Activated CD4-positive, CD25-positive, alpha-beta regulatory T cell treated with anti-CD3 and anti-CD28 coated beads, Interleukin-2, amount 50 U/mL, for 72 hours (primary cell): ENCODE measurements around the gene ZNF683.
"Not testable (repeated sequence)": the region's sequence is repeated elsewhere in the genome, so short reads cannot be mapped to it uniquely, and the experiment has no call there.

Experiments used
- DNase-seq: peaks from one replicate; pipeline ENCODE4 v3.0.0; 2021

ZNF683 gene

DNA sequence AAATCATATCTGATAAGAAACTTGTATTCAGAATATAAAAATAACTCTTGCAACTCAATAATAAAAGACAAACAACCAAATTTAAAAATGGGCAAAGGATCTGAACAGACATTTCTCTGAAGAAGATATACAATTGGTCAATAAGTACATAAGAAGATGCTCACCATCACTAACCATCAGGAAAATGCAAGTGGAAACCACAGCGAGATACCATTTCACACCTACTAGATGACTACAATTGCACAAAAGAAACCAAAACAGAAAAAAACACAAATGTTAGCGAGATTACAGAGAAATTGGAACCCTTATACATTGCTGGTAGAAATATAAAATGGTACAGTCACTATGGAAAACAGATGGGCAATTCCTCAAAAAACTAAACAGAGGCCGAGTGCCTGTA is 11.5 kb upstream of the ZNF683 start:
- no peak for DNase-seq

DNA sequence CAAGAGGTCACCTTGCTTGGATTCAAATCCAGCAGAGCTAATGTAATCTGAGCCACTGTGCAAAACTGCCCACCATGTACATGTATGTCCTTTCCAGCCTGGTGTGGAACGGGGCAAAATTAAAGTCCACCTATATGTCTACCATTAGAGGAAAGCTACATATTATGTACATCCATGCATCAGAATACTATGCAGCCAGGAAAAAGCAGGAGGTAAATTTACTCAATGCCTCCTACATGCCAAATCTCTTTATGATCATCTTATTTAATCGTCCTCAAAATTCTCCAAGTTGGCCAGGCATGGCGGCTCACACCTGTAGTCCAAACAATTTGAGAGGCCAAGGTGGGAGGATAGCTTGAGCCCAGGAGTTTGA is 6.3 kb upstream of the ZNF683 start:
- no peak for DNase-seq

DNA sequence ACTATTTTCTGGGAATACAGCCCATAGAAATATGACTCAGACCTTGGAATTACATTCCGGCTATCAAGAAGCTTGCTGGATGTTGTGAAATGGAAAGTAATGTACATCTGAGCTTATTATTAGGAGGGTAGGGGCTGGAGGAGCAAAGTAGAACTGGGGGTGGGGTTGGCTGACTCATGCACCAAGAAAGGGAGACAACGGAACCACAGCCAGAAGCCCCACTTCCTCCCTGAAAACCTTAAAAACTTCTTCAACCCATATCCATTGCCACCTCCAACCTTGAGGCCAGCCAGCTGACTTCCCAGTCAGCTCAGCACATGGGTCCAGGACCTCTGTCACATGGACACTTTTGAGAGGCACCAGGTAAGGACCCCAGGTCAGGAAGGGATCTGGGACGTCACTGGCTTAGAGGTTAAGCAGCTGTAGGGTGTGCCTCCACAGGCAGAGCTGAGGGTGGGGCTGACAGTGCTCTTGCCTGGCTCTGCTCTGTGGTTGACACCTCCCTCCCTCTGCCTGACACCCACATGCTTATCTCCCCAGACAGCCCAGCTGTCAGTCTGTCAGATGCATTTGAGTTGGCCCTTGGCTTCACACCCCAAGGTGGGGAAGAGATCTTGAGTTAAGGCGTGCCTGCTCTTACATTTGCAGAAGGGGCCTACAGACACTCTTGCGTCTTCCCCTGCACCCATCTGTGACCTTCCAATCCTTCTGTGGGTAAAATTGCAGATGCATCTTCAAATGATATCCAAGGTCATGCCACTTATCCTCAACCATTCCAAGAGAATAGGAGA is 5.7 kb upstream of the ZNF683 start:
- peak; percentile 61 for DNase-seq

DNA sequence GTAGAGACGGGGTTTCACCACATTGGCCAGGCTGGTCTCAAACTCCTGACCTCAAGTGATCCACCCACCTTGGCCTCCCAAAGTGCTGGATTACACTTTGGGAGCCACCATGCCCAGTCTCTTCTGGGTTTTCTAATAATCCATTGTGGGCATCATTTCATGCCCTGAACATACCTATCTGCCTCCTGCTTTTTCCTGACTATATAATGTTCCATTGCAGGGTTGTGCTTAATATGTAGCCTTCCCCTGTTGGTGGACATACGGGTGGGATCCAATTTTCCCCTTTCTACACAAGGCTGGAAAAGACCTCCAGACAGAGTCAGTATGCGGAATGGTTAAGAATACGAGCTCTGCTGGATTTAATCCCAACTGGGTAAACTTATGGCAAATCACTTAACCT is 3.5 kb upstream of the ZNF683 start:
- DNase-seq, result no peak

DNA sequence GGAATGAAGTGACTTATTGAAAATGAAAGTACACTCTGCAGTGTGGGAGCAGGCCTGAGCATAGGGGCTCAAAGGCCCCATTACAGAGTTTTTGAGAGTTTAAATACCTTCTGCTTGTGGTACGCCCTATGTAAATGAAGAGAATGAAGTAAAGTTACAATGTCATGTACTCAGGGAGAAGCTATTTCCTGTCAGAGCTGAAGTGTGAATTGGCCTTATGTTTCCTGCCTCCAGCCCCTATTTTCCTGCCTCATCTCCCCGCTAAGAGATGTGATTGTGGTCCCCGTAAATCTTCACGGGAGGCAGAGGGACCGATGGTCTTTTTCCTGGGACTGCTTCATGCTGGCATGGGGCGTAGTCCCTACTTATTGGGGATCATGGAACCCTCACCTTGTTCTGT is 2.5 kb upstream of the ZNF683 start:
- no peak for DNase-seq

DNA sequence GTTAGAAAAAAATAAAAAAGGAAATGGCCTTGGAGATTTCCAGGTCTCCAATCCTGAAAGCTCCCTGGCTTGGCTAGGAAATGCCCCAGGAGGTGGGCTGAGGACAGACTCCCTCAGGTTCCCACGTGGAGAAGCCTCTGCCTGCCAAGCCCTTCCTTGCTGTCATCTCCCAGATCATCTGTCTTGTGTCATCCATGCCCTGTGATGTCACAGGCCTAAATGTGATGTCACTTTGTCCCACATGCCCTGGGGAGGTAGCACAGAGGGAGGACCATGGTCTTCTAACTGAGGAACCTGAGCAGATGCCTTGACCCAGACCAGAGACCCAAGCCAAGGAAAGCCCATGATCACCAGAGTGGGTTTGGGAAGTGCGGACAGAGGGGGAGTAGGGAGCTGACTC is 1.8 kb upstream of the ZNF683 start:
- DNase-seq, result not testable (repeated sequence)

DNA sequence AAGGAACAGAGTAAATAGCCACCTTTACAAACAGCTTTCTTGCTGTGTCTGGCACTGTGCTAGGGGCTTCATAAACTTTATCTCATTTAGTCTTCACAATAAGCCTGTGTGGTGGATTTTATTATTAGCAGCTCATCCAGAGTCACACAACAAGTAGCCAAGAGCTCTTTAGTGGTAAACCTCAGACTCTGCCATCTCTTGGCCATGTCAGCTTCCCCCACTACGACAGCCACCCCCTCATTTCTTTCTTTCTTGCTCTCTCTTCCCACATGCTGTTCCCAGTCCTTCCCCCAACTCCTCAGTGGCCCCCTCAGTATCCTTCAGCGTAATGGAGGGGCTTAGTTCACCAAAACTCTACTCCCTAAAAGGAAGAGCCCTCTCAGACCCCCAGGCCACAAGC is 1.2 kb upstream of the ZNF683 start:
- no peak for DNase-seq

DNA sequence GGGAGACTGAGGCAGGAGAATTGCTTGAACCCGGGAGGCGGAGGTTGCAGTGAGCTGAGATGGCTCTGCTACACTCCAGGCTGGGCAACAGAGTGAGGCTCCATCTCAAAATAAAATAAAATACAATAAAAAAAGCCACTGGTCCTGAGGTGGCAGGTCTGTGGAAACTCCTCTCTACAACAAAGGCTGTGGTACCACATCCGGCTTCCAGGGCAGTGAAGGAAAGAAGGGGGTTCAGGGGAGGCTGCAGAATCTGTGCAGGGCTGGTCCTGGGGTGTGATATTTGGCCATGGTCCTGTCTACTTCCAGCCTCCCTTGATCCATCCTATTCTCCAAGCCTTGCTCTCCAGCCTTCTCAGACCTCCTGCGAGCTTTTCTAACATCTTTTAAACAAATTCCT is 731 bp upstream of the ZNF683 start:
- DNase-seq, result no peak

DNA sequence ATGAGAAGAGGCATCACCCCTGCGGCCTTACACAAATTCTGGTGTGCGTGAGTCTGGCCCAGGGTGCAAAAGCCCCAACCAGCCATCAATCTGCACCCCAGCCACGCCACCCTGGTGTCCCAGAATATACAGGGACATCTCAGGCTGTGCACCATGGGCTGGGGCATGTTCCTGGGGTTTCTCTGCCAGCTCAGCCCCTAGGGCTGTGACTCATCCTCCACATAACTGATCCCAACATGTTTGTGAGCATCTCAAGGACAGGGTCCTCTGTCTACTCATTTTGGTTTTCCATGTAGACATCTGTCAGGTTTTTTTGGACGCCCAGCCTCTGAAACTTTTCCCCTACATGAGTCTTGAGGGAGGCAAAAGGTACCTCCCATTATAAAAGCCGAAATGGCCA is 511 bp downstream of the ZNF683 start:
- no peak for DNase-seq

DNA sequence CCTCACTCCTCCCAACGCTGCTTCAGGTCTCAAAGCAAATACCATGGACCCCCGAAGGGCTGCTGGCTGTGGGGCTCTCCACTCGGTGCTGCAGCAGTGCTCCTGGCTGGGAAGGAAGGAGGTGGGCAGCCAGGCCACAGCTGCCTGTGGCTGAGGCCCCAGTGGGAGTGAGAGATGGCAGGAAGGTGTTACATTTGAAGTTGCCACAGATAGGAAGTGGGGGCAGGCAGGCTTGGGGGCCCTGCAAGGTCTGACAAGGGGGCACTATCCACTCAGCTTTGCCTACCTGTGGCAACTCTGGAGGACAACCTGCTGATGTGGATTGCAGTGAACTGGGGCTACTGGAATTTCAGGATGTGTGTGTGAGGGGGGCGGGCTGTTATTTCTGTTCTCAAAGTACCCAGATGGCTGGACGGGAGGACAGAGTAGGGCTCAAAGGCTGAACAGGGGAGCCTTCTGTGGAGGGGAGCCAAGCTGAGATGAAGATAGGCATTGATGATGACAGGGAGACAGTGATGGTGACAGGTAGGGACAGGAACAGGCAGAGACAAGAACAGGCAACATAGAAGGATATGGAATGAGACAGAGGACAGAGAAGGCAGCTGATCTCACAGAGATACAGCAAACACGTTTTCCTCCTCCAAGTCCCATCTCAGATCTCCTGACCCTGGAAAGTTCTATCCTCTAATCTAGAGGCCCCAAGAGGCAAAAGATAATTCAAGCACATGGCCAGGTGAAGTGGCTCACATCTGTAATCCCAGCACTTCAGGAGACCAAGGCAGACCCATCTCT is 1.8 kb downstream of the ZNF683 start:
- no peak for DNase-seq

DNA sequence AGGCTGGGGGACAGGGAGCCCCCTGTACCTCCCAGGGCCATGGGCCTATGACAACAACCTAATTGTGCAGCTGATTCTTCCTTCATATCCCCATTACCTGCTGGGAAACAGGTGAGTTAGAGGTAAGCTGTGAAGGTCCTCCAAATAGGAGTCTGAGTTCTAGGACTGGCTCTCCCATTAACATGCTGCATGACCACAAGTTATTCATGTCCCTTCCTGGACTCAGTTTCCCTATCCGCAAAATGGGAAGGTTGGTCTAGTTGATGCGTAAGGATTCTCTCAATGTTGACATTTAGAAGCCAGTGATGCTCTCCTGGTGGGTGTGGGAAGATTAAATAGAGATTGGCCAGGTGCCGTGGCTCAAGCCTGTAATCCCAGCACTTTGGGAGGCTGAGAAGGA is 4.1 kb downstream of the ZNF683 start:
- DNase-seq, result no peak

DNA sequence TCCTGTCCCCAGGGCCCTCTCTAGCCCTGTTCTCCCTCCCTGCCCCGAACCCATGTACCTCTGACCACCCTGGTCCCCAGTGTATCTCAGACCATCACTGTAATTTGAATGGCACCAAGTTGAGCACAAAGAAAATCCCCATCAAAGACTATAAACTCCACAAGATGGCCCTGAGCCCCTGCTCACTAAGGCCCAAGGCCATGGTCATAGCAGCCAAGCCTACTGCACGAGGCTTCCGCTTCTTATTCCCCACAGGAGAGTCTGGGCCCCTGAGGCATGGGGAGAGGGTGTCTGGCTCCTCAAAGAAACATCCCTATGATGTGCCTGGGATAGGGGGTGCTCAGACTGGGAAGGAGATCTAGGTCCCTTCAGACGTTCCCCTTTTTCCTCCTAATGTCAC is 4.5 kb downstream of the ZNF683 start:
- DNase-seq, result no peak

DNA sequence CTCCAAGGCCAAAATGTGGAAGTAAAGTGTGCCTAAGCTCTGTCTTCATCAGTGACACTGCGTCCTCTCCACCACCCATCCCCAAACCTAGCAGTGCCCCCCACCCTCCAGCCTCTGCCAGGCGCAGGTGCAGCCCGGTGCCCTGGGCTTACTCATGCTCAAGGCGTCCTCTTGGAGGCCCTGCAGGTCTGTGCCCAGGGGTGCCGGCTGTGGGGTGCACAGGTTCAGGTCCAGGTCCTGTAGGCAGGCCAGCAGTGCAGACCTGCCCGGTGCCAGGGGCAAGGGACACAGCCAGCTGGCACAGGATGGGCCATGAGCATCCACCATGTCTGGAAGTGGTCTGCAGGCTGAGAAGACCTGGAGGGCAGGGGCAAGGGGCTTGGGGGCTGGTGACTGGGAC is 5.1 kb downstream of the ZNF683 start:
- no peak for DNase-seq

DNA sequence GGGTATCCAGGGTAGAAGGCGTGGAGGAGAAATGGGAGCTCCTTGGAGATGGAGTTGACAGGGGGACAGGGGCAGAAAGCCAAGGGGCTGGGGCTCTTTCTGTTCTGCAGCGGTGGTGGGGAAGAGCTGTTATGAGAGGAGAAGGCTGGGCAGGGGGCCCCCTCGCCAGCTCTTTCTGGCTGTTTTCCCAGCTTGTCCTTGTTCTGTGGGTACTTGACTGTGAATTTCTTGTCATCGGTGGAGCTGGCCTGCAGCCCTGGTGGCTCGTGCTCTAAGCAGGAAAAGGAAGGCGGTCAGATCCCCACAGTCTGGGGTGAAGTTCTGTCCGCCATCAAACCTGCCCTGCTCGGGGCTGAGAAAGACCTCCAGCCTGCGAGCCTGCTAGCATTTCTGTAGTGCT is 7.6 kb downstream of the ZNF683 start:
- DNase-seq, result no peak

DNA sequence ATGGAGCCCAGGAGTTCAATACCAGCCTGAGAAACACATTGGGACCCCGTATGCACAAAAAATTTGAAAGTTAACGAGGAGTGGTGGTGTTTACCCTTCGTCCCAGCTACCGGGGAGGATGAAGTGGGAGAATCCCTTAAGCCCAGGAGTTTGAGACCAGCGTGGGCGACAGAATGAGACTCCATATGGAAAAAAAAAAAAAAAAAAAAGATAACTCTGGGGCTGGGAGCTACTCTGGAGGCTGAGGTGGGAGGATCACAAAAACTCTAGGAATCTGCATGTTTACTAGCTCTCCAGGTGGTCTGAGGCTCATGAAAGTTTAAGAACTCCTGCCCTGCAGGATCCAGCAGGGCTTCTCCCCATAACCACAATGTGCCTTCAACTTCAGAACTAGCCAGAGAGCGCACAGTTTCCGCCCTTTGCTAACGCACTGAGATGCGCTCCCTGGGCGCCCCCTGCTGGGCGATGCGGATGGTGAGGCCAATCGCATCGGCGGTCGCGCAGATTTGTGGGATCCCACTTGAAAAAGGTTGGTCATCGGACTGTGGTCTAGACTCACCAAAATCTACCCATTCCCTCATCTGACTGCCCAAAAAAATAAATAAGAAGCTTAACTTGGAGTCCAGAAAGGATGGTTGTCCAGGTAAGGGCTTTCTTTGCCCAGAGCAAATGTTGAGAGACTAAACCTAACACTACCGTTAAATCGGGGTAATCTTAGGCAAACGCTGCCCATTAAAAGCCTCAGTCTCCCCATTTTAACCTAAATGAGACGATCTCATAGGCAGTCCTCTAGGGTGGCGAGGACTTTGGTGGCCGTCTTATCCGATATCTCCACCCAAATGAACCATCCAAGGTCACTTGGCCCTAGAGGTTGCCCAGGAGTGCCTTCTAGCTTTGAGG is 8.8 kb downstream of the ZNF683 start:
- peak; percentile 88 for DNase-seq

DNA sequence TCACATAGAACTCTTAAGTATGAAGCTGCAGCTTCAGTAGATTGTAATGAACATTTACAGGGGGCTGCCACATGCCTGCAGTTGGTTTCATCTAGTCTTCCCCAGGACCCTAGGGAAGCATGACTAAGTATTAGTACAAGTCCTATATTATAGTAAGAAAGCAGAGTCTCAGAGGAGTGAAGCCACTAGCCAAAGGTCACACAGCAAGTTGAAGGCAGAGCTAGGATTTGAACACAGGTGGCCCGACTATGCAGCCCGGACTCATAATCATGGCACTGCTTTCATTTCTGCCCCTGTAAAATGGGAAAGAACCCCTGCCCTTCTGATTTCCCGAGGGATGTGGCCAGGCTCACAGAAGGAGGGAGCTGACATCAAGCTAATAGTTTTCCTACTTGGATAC is 10.2 kb downstream of the ZNF683 start:
- no peak for DNase-seq

DNA sequence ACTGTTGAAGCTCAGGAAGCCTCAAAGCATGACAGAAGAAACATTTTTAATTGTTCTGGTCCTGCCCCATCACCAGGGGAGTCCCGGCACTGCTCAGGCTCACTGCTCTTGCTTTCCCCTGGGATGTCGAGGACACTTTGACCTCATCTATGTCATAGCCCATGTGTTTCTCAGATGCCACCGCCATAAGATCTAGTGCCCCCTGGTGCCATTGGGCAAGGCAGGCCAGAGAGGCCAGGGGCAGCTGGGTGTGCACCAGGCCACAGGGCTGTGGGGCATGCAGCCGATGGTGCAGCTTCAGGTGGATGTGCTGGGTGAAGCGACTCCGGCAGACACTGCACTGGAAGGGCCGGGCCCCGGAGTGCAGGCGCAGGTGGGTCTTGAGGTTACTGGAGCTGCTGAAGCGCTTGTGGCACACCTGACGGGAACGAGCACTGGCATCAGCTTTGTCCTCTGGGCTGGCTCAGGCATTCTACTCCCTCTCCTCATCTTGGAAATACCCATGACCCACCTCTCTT is 10.9 kb downstream of the ZNF683 start:
- no peak for DNase-seq

DNA sequence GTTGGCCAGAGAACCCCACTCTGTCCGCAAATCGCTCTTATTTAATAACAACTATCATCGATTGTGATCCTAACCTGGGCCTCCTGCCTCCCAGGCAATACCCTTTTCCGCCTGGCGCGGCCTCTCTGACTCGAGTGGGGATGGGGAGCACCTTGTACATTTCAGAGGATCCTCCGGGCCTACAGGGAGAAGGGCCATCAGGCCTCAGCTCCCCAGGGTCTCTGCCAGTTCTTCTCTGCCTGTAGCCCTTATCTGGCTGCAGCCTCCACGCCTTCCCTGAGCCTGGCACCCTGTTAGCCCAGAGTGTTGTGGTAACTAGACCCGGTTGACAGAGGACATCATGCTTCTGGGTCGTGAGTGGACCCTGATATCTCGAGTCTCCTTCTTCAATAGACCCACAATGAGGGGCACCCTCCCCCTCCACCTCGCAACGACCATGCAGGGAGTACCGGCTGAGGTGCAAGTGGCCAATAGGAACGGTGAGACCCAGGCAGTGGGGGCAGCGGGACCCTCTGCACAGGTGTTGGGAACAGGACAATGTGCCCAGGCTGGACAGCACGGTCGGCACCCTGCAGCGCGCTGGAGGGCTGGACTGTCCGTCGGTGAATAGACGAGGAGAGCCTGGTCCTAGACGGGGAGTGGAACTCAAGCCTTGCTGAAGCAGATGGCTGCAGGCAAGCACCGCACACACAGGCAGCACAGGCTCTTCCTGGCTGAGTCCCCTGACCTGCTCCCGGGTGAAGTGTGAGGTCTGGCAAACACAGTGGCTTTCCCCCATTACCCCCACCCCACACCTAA is 11.5 kb downstream of the ZNF683 start:
- no peak for DNase-seq

DNA sequence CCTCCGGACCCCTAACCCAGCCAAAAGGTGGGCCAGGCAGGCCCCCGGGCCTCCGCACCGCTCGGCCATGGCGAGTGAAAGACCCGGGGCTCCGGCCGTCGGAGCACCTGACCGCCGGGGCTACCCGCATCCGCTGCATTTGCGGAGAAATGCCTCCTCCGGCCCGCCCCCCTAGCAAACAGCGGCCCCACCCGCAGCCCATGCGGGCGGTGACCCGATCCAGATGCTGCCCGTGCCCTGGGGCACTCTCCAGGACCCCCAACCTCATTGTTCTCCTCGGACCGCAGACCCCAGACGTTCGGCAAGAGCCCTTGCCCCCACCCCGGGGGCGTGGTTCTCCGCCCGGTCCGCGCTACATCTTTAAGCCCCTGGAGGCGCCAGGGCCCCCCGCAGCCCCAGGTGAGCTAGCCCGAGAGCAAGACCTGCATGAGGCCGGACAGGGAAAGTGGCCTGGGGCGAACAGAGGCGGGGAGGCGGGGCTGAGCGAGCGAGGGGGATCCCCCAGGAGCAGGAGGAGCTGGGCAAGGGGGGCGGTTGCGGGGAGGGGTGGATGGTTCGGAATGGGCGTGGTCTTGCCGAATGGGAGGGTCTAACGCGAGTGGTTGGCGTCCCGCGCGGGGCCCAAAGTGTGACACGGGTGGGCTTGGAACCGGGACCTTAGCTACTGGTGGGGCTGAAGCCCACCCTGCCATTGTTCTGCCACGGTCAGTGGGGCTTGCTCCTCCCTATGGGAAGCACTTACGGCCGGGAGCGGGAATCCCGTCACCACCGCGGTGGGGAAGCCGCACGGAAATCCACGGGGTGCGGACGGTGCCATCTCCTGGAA is 12.4 kb downstream of the ZNF683 start:
- DNase-seq, result no peak

DNA sequence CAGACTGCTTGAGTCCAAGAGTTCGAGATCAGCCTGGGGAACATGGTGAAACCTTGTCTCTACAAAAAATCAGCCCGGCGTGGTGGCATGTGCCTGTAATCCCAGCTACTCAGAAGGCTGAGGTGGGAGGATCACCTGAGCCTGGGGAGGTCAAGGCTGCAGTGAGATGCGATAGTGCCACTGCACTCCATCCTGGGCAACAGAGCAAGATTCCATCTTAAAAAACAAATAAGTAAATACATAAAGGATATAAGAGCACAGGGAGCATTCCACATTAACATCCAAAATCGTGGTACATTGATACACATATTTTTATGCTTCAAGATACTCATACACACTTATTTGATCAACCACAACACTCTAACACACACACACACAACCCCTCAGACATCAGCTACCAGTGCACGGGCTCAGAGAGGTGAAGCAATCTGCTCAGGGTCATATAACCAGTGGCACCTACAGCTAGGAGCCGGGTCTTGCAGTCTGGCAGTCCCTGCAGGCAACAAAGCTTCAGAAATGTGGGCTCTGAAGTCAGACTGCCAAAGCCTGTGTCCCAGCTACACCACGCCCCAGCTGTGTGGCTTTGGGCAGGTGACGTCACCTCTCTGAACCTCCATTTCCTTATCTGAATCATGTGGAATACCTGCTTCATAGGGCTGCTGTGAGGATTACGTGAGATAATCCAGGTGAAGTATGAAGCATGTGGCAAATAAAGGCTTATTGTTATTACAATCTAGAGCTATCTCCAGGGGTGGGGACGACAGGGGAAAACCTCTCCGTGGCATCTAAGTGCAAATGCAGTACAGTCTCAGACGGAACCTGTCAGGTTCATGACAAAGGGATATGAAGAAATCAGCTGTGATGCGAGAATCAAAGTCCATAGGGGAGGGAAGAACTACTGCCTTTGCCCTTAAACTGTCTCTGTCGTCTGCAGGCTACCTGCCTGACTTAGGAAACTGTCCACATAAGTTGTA is 13.9 kb downstream of the ZNF683 start:
- no peak for DNase-seq
